Measurements from ENCODE around the gene RTN4IP1.

The RTN4IP1 gene

GRCh38 chr6:106617857-106618256, 11.4 kb downstream of the RTN4IP1 start:
- H3K9ac ChIP-seq (ENCODE audit: low read length), result no peak overlapping the region
- no peak overlapping the region for H4K91ac ChIP-seq (ENCODE audit: low read depth, low read length)
- no peak overlapping the region for H3K23ac ChIP-seq (ENCODE audit: low read length)
- no peak overlapping the region for H3K4ac ChIP-seq (ENCODE audit: low read depth, low read length)
- H3K4me1 ChIP-seq (ENCODE audit: control insufficient read depth in 1 of 2, insufficient read depth in 2 of 2, low read length in 2 of 2), result no peaks in the 10 kb centered on the region
- no peak overlapping the region for H3K27ac ChIP-seq (ENCODE audit: low read depth, low read length)
- no peak overlapping the region for H2AFZ ChIP-seq (ENCODE audit: insufficient read depth, low read length, poor library complexity)
- no peak overlapping the region for H3K4me2 ChIP-seq (ENCODE audit: low read length)
- no peak overlapping the region for H2BK12ac ChIP-seq (ENCODE audit: low read length)
- no peak overlapping the region for H4K12ac ChIP-seq (ENCODE audit: low read depth, low read length)
- no peak overlapping the region for H2BK120ac ChIP-seq (ENCODE audit: insufficient read depth, low read length, poor library complexity)
- no peak overlapping the region for H2AK5ac ChIP-seq (ENCODE audit: low read length)
- H3K9me3 ChIP-seq (ENCODE audit: insufficient read depth, low read depth, low read length), result peaks cover 3% of the 10 kb centered on the region
- no peak overlapping the region for H3K18ac ChIP-seq (ENCODE audit: low read length)
- H3K14ac ChIP-seq (ENCODE audit: low read length), result no peak overlapping the region
- no peak for DNase-seq
- no peaks in the 10 kb centered on the region for H3K36me3 ChIP-seq (ENCODE audit: control insufficient read depth in 1 of 2, insufficient read depth in 2 of 2, low read length in 2 of 2)
- no peaks in the 10 kb centered on the region for H3K27me3 ChIP-seq (ENCODE audit: insufficient read depth, low read length)
- H3K79me1 ChIP-seq (ENCODE audit: low read length), result no peaks in the 10 kb centered on the region
- WGBS (ENCODE audit: extremely low coverage, insufficient coverage, insufficient read length), result no CpG with 5 or more reads among the region's 1 CpG
- H4K8ac ChIP-seq (ENCODE audit: low read depth, low read length), result no peak overlapping the region
- H2BK5ac ChIP-seq (ENCODE audit: low read depth, low read length, poor library complexity), result no peak overlapping the region
- no peak overlapping the region for H3K4me3 ChIP-seq (ENCODE audit: low read depth, low read length)
- no peaks in the 10 kb centered on the region for H3K79me2 ChIP-seq (ENCODE audit: control insufficient read depth, insufficient read depth, low read length, poor library complexity)

- no peaks in the 10 kb centered on the region for H3K27me3 ChIP-seq (ENCODE audit: insufficient read depth, low read length)
- no peak overlapping the region for H2BK5ac ChIP-seq (ENCODE audit: low read depth, low read length, poor library complexity)
- no peak overlapping the region for H3K27ac ChIP-seq (ENCODE audit: low read depth, low read length)
- no peaks in the 10 kb centered on the region for H3K36me3 ChIP-seq (ENCODE audit: control insufficient read depth in 1 of 2, insufficient read depth in 2 of 2, low read length in 2 of 2)
- no peak overlapping the region for H3K9ac ChIP-seq (ENCODE audit: low read length)
- no peak overlapping the region for H2BK12ac ChIP-seq (ENCODE audit: low read length)
- no peaks in the 10 kb centered on the region for H3K9me3 ChIP-seq (ENCODE audit: insufficient read depth, low read depth, low read length)
- no peak overlapping the region for H4K91ac ChIP-seq (ENCODE audit: low read depth, low read length)
- no peak overlapping the region for H2BK120ac ChIP-seq (ENCODE audit: insufficient read depth, low read length, poor library complexity)
- H4K8ac ChIP-seq (ENCODE audit: low read depth, low read length), result no peak overlapping the region
- H3K79me1 ChIP-seq (ENCODE audit: low read length), result no peaks in the 10 kb centered on the region
- no peak overlapping the region for H3K23ac ChIP-seq (ENCODE audit: low read length)
- no peak for DNase-seq
- no peaks in the 10 kb centered on the region for H3K4me1 ChIP-seq (ENCODE audit: control insufficient read depth in 1 of 2, insufficient read depth in 2 of 2, low read length in 2 of 2)
- H3K18ac ChIP-seq (ENCODE audit: low read length), result no peak overlapping the region
- no peak overlapping the region for H3K4me3 ChIP-seq (ENCODE audit: low read depth, low read length)
- no peak overlapping the region for H2AK5ac ChIP-seq (ENCODE audit: low read length)
- no peak overlapping the region for H4K12ac ChIP-seq (ENCODE audit: low read depth, low read length)
- H3K4ac ChIP-seq (ENCODE audit: low read depth, low read length), result no peak overlapping the region
- no peaks in the 10 kb centered on the region for H3K79me2 ChIP-seq (ENCODE audit: control insufficient read depth, insufficient read depth, low read length, poor library complexity)
- H2AFZ ChIP-seq (ENCODE audit: insufficient read depth, low read length, poor library complexity), result no peak overlapping the region
- no peak overlapping the region for H3K14ac ChIP-seq (ENCODE audit: low read length)
- H3K4me2 ChIP-seq (ENCODE audit: low read length), result no peak overlapping the region
These were observed 12.0 kb downstream of the RTN4IP1 start for GRCh38 chr6:106617302-106617701.

GRCh38 chr6:106614592-106615257, 14.6 kb downstream of the RTN4IP1 start:
- Histone ChIP-seq H2AFZ (ENCODE audit: insufficient read depth, low read length, poor library complexity) (no peak overlapping the region), H3K36me3 (ENCODE audit: control insufficient read depth in 1 of 2, insufficient read depth in 2 of 2, low read length in 2 of 2) (no peaks in the 10 kb centered on the region), H4K12ac (ENCODE audit: low read depth, low read length) (no peak overlapping the region), H4K91ac (ENCODE audit: low read depth, low read length) (no peak overlapping the region), H3K27ac (ENCODE audit: low read depth, low read length) (no peak overlapping the region), H3K27me3 (ENCODE audit: insufficient read depth, low read length) (no peaks in the 10 kb centered on the region), H3K14ac (ENCODE audit: low read length) (no peak overlapping the region), H3K4ac (ENCODE audit: low read depth, low read length) (no peak overlapping the region), H3K79me1 (ENCODE audit: low read length) (no peaks in the 10 kb centered on the region), H2BK120ac (ENCODE audit: insufficient read depth, low read length, poor library complexity) (no peak overlapping the region), H3K4me3 (ENCODE audit: low read depth, low read length) (no peak overlapping the region), H2BK5ac (ENCODE audit: low read depth, low read length, poor library complexity) (no peak overlapping the region), H3K9ac (ENCODE audit: low read length) (no peak overlapping the region), H4K8ac (ENCODE audit: low read depth, low read length) (no peak overlapping the region), H2AK5ac (ENCODE audit: low read length) (no peak overlapping the region), H3K4me2 (ENCODE audit: low read length) (no peak overlapping the region), H3K4me1 (ENCODE audit: control insufficient read depth in 1 of 2, insufficient read depth in 2 of 2, low read length in 2 of 2) (no peaks in the 10 kb centered on the region), H3K18ac (ENCODE audit: low read length) (no peak overlapping the region), H3K79me2 (ENCODE audit: control insufficient read depth, insufficient read depth, low read length, poor library complexity) (no peaks in the 10 kb centered on the region), H3K9me3 (ENCODE audit: insufficient read depth, low read depth, low read length) (no peaks in the 10 kb centered on the region), H2BK12ac (ENCODE audit: low read length) (no peak overlapping the region), H3K23ac (ENCODE audit: low read length) (no peak overlapping the region)
- WGBS (ENCODE audit: extremely low coverage, insufficient coverage, insufficient read length), result no CpG with 5 or more reads among the region's 3 CpGs
- no peak for DNase-seq

- Histone ChIP-seq H3K4me2 (ENCODE audit: low read length) (no peak overlapping the region), H4K91ac (ENCODE audit: low read depth, low read length) (no peak overlapping the region), H4K12ac (ENCODE audit: low read depth, low read length) (no peak overlapping the region), H4K8ac (ENCODE audit: low read depth, low read length) (no peak overlapping the region), H3K4me3 (ENCODE audit: low read depth, low read length) (no peak overlapping the region), H3K14ac (ENCODE audit: low read length) (no peak overlapping the region), H3K18ac (ENCODE audit: low read length) (no peak overlapping the region), H2BK5ac (ENCODE audit: low read depth, low read length, poor library complexity) (no peak overlapping the region), H3K27ac (ENCODE audit: low read depth, low read length) (no peak overlapping the region), H2BK120ac (ENCODE audit: insufficient read depth, low read length, poor library complexity) (no peak overlapping the region), H3K4ac (ENCODE audit: low read depth, low read length) (no peak overlapping the region), H2AFZ (ENCODE audit: insufficient read depth, low read length, poor library complexity) (no peak overlapping the region), H2BK12ac (ENCODE audit: low read length) (no peak overlapping the region), H3K79me1 (ENCODE audit: low read length) (no peaks in the 10 kb centered on the region), H2AK5ac (ENCODE audit: low read length) (no peak overlapping the region), H3K4me1 (ENCODE audit: control insufficient read depth in 1 of 2, insufficient read depth in 2 of 2, low read length in 2 of 2) (no peaks in the 10 kb centered on the region), H3K36me3 (ENCODE audit: control insufficient read depth in 1 of 2, insufficient read depth in 2 of 2, low read length in 2 of 2) (no peaks in the 10 kb centered on the region), H3K9me3 (ENCODE audit: insufficient read depth, low read depth, low read length) (no peaks in the 10 kb centered on the region), H3K27me3 (ENCODE audit: insufficient read depth, low read length) (no peaks in the 10 kb centered on the region), H3K9ac (ENCODE audit: low read length) (no peak overlapping the region), H3K23ac (ENCODE audit: low read length) (no peak overlapping the region), H3K79me2 (ENCODE audit: control insufficient read depth, insufficient read depth, low read length, poor library complexity) (no peaks in the 10 kb centered on the region)
- no peak for DNase-seq
- no CpG with 5 or more reads among the region's 1 CpG for WGBS (ENCODE audit: extremely low coverage, insufficient coverage, insufficient read length)
These were observed 15.1 kb downstream of the RTN4IP1 start for GRCh38 chr6:106614166-106614565.
